Measurements from ENCODE around the gene KASH5.

Gene KASH5

GRCh38 chr19:49413348-49413747 is 25.3 kb downstream of the KASH5 start:
- Histone ChIP-seq H3K4me3 (replicated peaks; ENCODE audit: insufficient read depth, low read length) (no peak overlapping the region), H3K27me3 (ENCODE audit: insufficient read depth, poor library complexity, severe bottlenecking) (no peaks in the 10 kb centered on the region), H3K27ac (replicated peaks) (no peak overlapping the region)
- DNase-seq (ENCODE audit: low read depth in 1 of 2, low spot score in 1 of 2), result no peak
- no peak for TF ChIP-seq SPI1 (IDR thresholded peaks at IDR 0.05; ENCODE audit: borderline replicate concordance, low read depth)
- no peak for TF ChIP-seq POLR2AphosphoS5 (IDR thresholded peaks at IDR 0.05; ENCODE audit: low read depth)
- TF ChIP-seq CTCF (IDR thresholded peaks at IDR 0.05; ENCODE audit: insufficient read depth, low read length), result no peak
- no peak for TF ChIP-seq GABPA (IDR thresholded peaks at IDR 0.05; ENCODE audit: low read depth)

- TF ChIP-seq SPI1 (IDR thresholded peaks at IDR 0.05; ENCODE audit: borderline replicate concordance, low read depth), result no peak
- no peak for TF ChIP-seq CTCF (IDR thresholded peaks at IDR 0.05; ENCODE audit: insufficient read depth, low read length)
- no peak for TF ChIP-seq GABPA (IDR thresholded peaks at IDR 0.05; ENCODE audit: low read depth)
- no peak for TF ChIP-seq REST (IDR thresholded peaks at IDR 0.05; ENCODE audit: insufficient replicate concordance, low read depth)
- no peak for TF ChIP-seq POLR2AphosphoS5 (IDR thresholded peaks at IDR 0.05; ENCODE audit: low read depth)
- Histone ChIP-seq H3K27ac (replicated peaks) (no peak overlapping the region), H3K4me3 (replicated peaks; ENCODE audit: insufficient read depth, low read length) (no peak overlapping the region), H3K27me3 (ENCODE audit: insufficient read depth, poor library complexity, severe bottlenecking) (no peaks in the 10 kb centered on the region)
- no peak for DNase-seq (ENCODE audit: low read depth in 1 of 2, low spot score in 1 of 2)
Measured at GRCh38 chr19:49414256-49414655, 26.2 kb downstream of the KASH5 start.

- TF ChIP-seq REST (IDR thresholded peaks at IDR 0.05; ENCODE audit: insufficient replicate concordance, low read depth) (no peak), POLR2AphosphoS5 (IDR thresholded peaks at IDR 0.05; ENCODE audit: low read depth) (peak; percentile 70), CTCF (IDR thresholded peaks at IDR 0.05; ENCODE audit: insufficient read depth, low read length) (no peak), SPI1 (IDR thresholded peaks at IDR 0.05; ENCODE audit: borderline replicate concordance, low read depth) (peak; percentile 41; the same call in 1 of the 2 replicates), GABPA (IDR thresholded peaks at IDR 0.05; ENCODE audit: low read depth) (no peak)
- Histone ChIP-seq H3K27ac (replicated peaks) (peak overlapping the region; percentile 71), H3K27me3 (ENCODE audit: insufficient read depth, poor library complexity, severe bottlenecking) (peaks cover 3% of the 10 kb centered on the region), H3K4me3 (replicated peaks; ENCODE audit: insufficient read depth, low read length) (no peak overlapping the region)
- peak in 1 of 2 experiments; percentile 84 for DNase-seq (ENCODE audit: low read depth in 1 of 2, low spot score in 1 of 2)
Measured at GRCh38 chr19:49415102-49415809, 27.2 kb downstream of the KASH5 start.
